Activated T-cell treated with anti-CD3 and anti-CD28 coated beads, Interleukin-2, amount 50 U/mL, for 4 hours (primary cell): Measurements from ENCODE around the gene DNMT1. TPM values are rescaled to one million over a fixed set of nuclear protein-coding genes. Genes with fewer than 3 reads are reported as not detected.
"Not testable (repeated sequence)": the region's sequence is repeated elsewhere in the genome, so short reads cannot be mapped to it uniquely, and the experiment has no call there.

Source experiments
- ATAC-seq, 2 donors: fragments of 200-7000 bp; cut with Tn5 transposase; one replicate each; pipeline ENCODE4 v1.10.0; 2021
- DNase-seq: peaks from one replicate; pipeline ENCODE4 v3.0.0-alpha.2; 2020
- H3K27me3 Mint-ChIP-seq: one replicate; pipeline ENCODE4 v1.8.0; 2021; ENCODE audit warnings: low read depth, mixed read lengths
- H3K36me3 Mint-ChIP-seq: one replicate; pipeline ENCODE4 v1.8.0; 2022; ENCODE audit warnings: mixed read lengths; ENCODE audit not compliant: insufficient read depth
- H3K4me1 Mint-ChIP-seq: one replicate; pipeline ENCODE4 v1.8.0; 2021; ENCODE audit warnings: low read depth, mixed read lengths
- H3K4me3 Mint-ChIP-seq: one replicate; pipeline ENCODE4 v1.8.0; 2021; ENCODE audit warnings: mild to moderate bottlenecking, moderate library complexity, mixed read lengths
- H3K9me3 Mint-ChIP-seq: one replicate; pipeline ENCODE4 v1.8.0; 2021; ENCODE audit warnings: mixed read lengths
- total RNA-seq, 3 donors: library from RNA; stranded (reverse); gene quantifications; one replicate each; pipeline ENCODE4 v1.2.1, GENCODE V29; 2021

The DNMT1 gene
- total RNA-seq, 3 donors from 2014 or later = 353 to 433 (median 355) TPM

GRCh38 chr19:10183926-10184325, 10.8 kb downstream of the DNMT1 start:
- Mint-ChIP-seq H3K9me3 (no peaks in the 10 kb centered on the region), H3K27me3 (no peaks in the 10 kb centered on the region), H3K4me1 (peaks cover 20% of the 10 kb centered on the region), H3K36me3 (peaks cover 15% of the 10 kb centered on the region), H3K4me3 (no peak overlapping the region)
- ATAC-seq = peak in 1 of 2 donors; percentile 7
- DNase-seq = no peak

- DNase-seq = no peak
- no peaks in the 10 kb centered on the region for H3K9me3 Mint-ChIP-seq
- H3K27me3 Mint-ChIP-seq = no peaks in the 10 kb centered on the region
- H3K36me3 Mint-ChIP-seq = peaks cover 15% of the 10 kb centered on the region
- peaks cover 15% of the 10 kb centered on the region for H3K4me1 Mint-ChIP-seq
- H3K4me3 Mint-ChIP-seq = no peak overlapping the region
- ATAC-seq = no peak
Observed at GRCh38 chr19:10182847-10183246, 11.9 kb downstream of the DNMT1 start.

GRCh38 chr19:10182076-10182475, 12.7 kb downstream of the DNMT1 start:
- no peak overlapping the region for H3K4me3 Mint-ChIP-seq
- DNase-seq = no peak
- no peaks in the 10 kb centered on the region for H3K9me3 Mint-ChIP-seq
- peaks cover 18% of the 10 kb centered on the region for H3K36me3 Mint-ChIP-seq
- peaks cover 13% of the 10 kb centered on the region for H3K4me1 Mint-ChIP-seq
- H3K27me3 Mint-ChIP-seq = no peaks in the 10 kb centered on the region
- no peak for ATAC-seq

GRCh38 chr19:10180459-10180858, 14.3 kb downstream of the DNMT1 start:
- H3K27me3 Mint-ChIP-seq = no peaks in the 10 kb centered on the region
- H3K4me1 Mint-ChIP-seq = peaks cover 9% of the 10 kb centered on the region
- H3K9me3 Mint-ChIP-seq = no peaks in the 10 kb centered on the region
- no peak for DNase-seq
- ATAC-seq = no peak
- peaks cover 26% of the 10 kb centered on the region for H3K36me3 Mint-ChIP-seq
- H3K4me3 Mint-ChIP-seq = no peak overlapping the region

GRCh38 chr19:10180024-10180423, 14.7 kb downstream of the DNMT1 start:
- not testable (repeated sequence) for H3K4me3 Mint-ChIP-seq, H3K9me3 Mint-ChIP-seq, H3K27me3 Mint-ChIP-seq, DNase-seq, ATAC-seq, H3K4me1 Mint-ChIP-seq
- peaks cover 29% of the 10 kb centered on the region for H3K36me3 Mint-ChIP-seq

- H3K4me3 Mint-ChIP-seq = no peak overlapping the region
- no peak for DNase-seq
- no peak for ATAC-seq
- H3K27me3 Mint-ChIP-seq = no peaks in the 10 kb centered on the region
- H3K4me1 Mint-ChIP-seq = no peaks in the 10 kb centered on the region
- peaks cover 35% of the 10 kb centered on the region for H3K36me3 Mint-ChIP-seq
- no peaks in the 10 kb centered on the region for H3K9me3 Mint-ChIP-seq
Observed at GRCh38 chr19:10173527-10173926, 21.2 kb downstream of the DNMT1 start.

GRCh38 chr19:10168386-10168948, 26.3 kb downstream of the DNMT1 start:
- H3K4me1 Mint-ChIP-seq = peaks cover 4% of the 10 kb centered on the region
- no peaks in the 10 kb centered on the region for H3K9me3 Mint-ChIP-seq
- no peak for DNase-seq
- H3K27me3 Mint-ChIP-seq = no peaks in the 10 kb centered on the region
- peaks cover 19% of the 10 kb centered on the region for H3K36me3 Mint-ChIP-seq
- ATAC-seq = no peak
- H3K4me3 Mint-ChIP-seq = no peak overlapping the region

GRCh38 chr19:10167459-10167858, 27.3 kb downstream of the DNMT1 start:
- Mint-ChIP-seq H3K36me3 (peaks cover 18% of the 10 kb centered on the region), H3K4me3 (no peak overlapping the region), H3K4me1 (peaks cover 4% of the 10 kb centered on the region), H3K27me3 (no peaks in the 10 kb centered on the region), H3K9me3 (no peaks in the 10 kb centered on the region)
- ATAC-seq (no peak), DNase-seq (no peak)

GRCh38 chr19:10166501-10166900, 28.3 kb downstream of the DNMT1 start:
- not testable (repeated sequence) for ATAC-seq, DNase-seq, H3K4me3 Mint-ChIP-seq, H3K9me3 Mint-ChIP-seq, H3K27me3 Mint-ChIP-seq, H3K4me1 Mint-ChIP-seq
- H3K36me3 Mint-ChIP-seq = peaks cover 20% of the 10 kb centered on the region

- no peak for ATAC-seq
- H3K36me3 Mint-ChIP-seq = peaks cover 22% of the 10 kb centered on the region
- no peak overlapping the region for H3K4me3 Mint-ChIP-seq
- H3K4me1 Mint-ChIP-seq = peaks cover 4% of the 10 kb centered on the region
- DNase-seq = no peak
- no peaks in the 10 kb centered on the region for H3K27me3 Mint-ChIP-seq
- H3K9me3 Mint-ChIP-seq = no peaks in the 10 kb centered on the region
Observed at GRCh38 chr19:10166046-10166445, 28.7 kb downstream of the DNMT1 start.

GRCh38 chr19:10163536-10163935, 31.2 kb downstream of the DNMT1 start:
- H3K36me3 Mint-ChIP-seq = peaks cover 38% of the 10 kb centered on the region
- H3K9me3 Mint-ChIP-seq = no peaks in the 10 kb centered on the region

GRCh38 chr19:10159610-10160009, 35.1 kb downstream of the DNMT1 start:
- H3K4me3 Mint-ChIP-seq = no peak overlapping the region
- H3K9me3 Mint-ChIP-seq = no peaks in the 10 kb centered on the region
- H3K27me3 Mint-ChIP-seq = no peaks in the 10 kb centered on the region
- ATAC-seq (no peak), DNase-seq (no peak)
- no peaks in the 10 kb centered on the region for H3K4me1 Mint-ChIP-seq
- peaks cover 48% of the 10 kb centered on the region for H3K36me3 Mint-ChIP-seq

More at GRCh38 chr19:10163536-10163935, 31.2 kb downstream of the DNMT1 start:
- DNase-seq = no peak
- Mint-ChIP-seq H3K4me1 (peaks cover 4% of the 10 kb centered on the region), H3K4me3 (no peak overlapping the region), H3K27me3 (no peaks in the 10 kb centered on the region)
- ATAC-seq = no peak

GRCh38 chr19:10158485-10158884, 36.3 kb downstream of the DNMT1 start:
- no peak overlapping the region for H3K4me3 Mint-ChIP-seq
- no peaks in the 10 kb centered on the region for H3K9me3 Mint-ChIP-seq
- DNase-seq (no peak), ATAC-seq (no peak)
- H3K27me3 Mint-ChIP-seq = no peaks in the 10 kb centered on the region
- peaks cover 57% of the 10 kb centered on the region for H3K36me3 Mint-ChIP-seq
- H3K4me1 Mint-ChIP-seq = no peaks in the 10 kb centered on the region

GRCh38 chr19:10158071-10158470, 36.7 kb downstream of the DNMT1 start:
- DNase-seq = no peak
- Mint-ChIP-seq H3K9me3 (no peaks in the 10 kb centered on the region), H3K27me3 (no peaks in the 10 kb centered on the region), H3K36me3 (peaks cover 54% of the 10 kb centered on the region), H3K4me1 (no peaks in the 10 kb centered on the region), H3K4me3 (no peak overlapping the region)
- no peak for ATAC-seq

- no peak for ATAC-seq
- peaks cover 52% of the 10 kb centered on the region for H3K36me3 Mint-ChIP-seq
- no peak overlapping the region for H3K4me3 Mint-ChIP-seq
- no peaks in the 10 kb centered on the region for H3K9me3 Mint-ChIP-seq
- no peaks in the 10 kb centered on the region for H3K27me3 Mint-ChIP-seq
- DNase-seq = no peak
- H3K4me1 Mint-ChIP-seq = no peaks in the 10 kb centered on the region
Observed at GRCh38 chr19:10155839-10156238, 38.9 kb downstream of the DNMT1 start.

GRCh38 chr19:10152100-10152499, 42.7 kb downstream of the DNMT1 start:
- Mint-ChIP-seq H3K27me3 (no peaks in the 10 kb centered on the region), H3K4me1 (no peaks in the 10 kb centered on the region), H3K36me3 (peaks cover 43% of the 10 kb centered on the region), H3K4me3 (no peak overlapping the region), H3K9me3 (no peaks in the 10 kb centered on the region)
- no peak for DNase-seq
- ATAC-seq = peak; percentile 53 to 58
